ENCODE results near the gene THADA.
"Not testable (repeated sequence)": the region's sequence is repeated elsewhere in the genome, so short reads cannot be mapped to it uniquely, and the experiment has no call there.

THADA gene

GRCh38 chr2:43595603-43596412 lies at the start of gene THADA:
Gene THADA (minus strand): TSS chr2:43596038. CDS start chr2:43592392, 3,646 bp downstream.
- DNase-seq: peak; percentile 99

GRCh38 chr2:43643680-43644079 lies 47.8 kb upstream of the THADA start:
- DNase-seq: no peak

GRCh38 chr2:43642363-43642762 lies 46.5 kb upstream of the THADA start:
- DNase-seq: no peak

GRCh38 chr2:43637030-43637803 lies 41.4 kb upstream of the THADA start, which contains the start of gene PLEKHH2:
Gene PLEKHH2 (plus strand): TSS chr2:43637260. CDS start chr2:43644674, 7,414 bp downstream.
- peak; percentile 78 for DNase-seq

GRCh38 chr2:43636621-43637020 lies 40.8 kb upstream of the THADA start:
- no peak for DNase-seq

- DNase-seq: not testable (repeated sequence)
These were observed 40.3 kb upstream of the THADA start for GRCh38 chr2:43636153-43636552.

- no peak for DNase-seq
These were observed 38.9 kb upstream of the THADA start for GRCh38 chr2:43634604-43635306.

GRCh38 chr2:43631618-43632317 lies 35.9 kb upstream of the THADA start:
- no peak for DNase-seq

- no peak for DNase-seq
These were observed 27.2 kb upstream of the THADA start for GRCh38 chr2:43622931-43623451.

- no peak for DNase-seq
These were observed 23.7 kb upstream of the THADA start for GRCh38 chr2:43619511-43619910.

- no peak for DNase-seq
These were observed 21.3 kb upstream of the THADA start for GRCh38 chr2:43616967-43617680.

- DNase-seq: no peak
These were observed 17.1 kb upstream of the THADA start for GRCh38 chr2:43612944-43613343.

- DNase-seq: peak; percentile 81
These were observed 16.4 kb upstream of the THADA start for GRCh38 chr2:43611987-43612894.

- DNase-seq: no peak
These were observed 14.5 kb upstream of the THADA start for GRCh38 chr2:43610361-43610760.

GRCh38 chr2:43609290-43609918 lies 13.6 kb upstream of the THADA start:
- DNase-seq: peak; percentile 72

- DNase-seq: no peak
These were observed 10.0 kb upstream of the THADA start for GRCh38 chr2:43605851-43606250.

GRCh38 chr2:43605079-43605655 lies 9.3 kb upstream of the THADA start:
- peak; percentile 68 for DNase-seq

- DNase-seq: no peak
These were observed 8.8 kb upstream of the THADA start for GRCh38 chr2:43604674-43605073.

GRCh38 chr2:43600596-43600995 lies 4.8 kb upstream of the THADA start:
- not testable (repeated sequence) for DNase-seq

- DNase-seq: no peak
These were observed 963 bp downstream of the THADA start for GRCh38 chr2:43594875-43595274.

All from hematopoietic multipotent progenitor cell treated with erythropoietin and hydrocortisone succinate and interleukin-3 and kit ligand, for 8 days (in vitro differentiated cells).